ENCODE data around the gene GTF3C5. TPM values are rescaled to one million over a fixed set of nuclear protein-coding genes. Genes with fewer than 3 reads are reported as not detected.

Gene GTF3C5
- total and polyA plus RNA-seq, 9 of the 15 experiments (the other 6 are each of a cell fraction or from before 2014, with no cell fraction given): 3.8 to 118 (median 83.7) TPM

DNA sequence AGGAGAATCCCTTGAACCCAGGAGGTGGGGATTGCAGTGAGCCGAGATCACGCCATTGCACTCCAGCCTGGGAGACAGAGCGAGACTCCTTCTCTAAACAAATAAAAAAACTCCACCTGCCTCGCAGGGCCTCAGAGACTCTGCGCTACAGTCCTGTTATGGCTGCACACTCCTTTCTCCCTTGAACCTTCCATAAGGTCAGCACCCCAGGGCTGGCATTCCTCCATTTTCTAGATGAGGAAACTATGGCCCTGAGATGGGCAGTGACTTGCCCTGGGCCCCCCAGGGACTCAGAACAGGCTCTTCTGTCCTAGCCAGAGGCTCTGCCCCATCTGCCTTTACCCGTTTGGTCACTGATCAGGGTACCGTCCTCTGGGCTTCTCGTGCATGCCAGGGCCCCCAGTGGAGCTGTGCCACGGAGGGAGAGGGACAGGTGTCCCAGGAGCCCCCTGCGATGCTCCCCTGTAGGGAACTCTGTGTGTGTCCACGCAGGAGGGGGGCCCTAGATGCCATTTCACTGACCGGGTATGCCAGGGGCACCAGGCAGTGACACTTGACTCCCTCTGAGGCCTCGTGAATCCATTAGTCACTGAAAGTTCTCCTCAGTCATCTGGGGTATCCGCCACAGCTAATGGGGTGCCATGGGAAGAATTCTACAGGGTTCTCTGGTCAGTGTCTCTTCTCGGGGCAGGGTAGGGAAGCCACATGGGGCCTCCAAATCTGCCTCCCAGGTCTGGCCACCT, 74.1 kb downstream of the GTF3C5 start:
- Histone ChIP-seq H3K27ac (ENCODE audit: extremely low read depth, low read depth, low read length) (no peak overlapping the region), H4K20me1 (replicated peaks; ENCODE audit: control insufficient read depth, insufficient read depth, low read length) (peaks cover 8% of the 10 kb centered on the region; the same call in 1 of the 2 replicates), H3K4me1 (replicated peaks in 1 of 2; ENCODE audit: control insufficient read depth in 2 of 2, insufficient read depth in 2 of 2, low read length in 2 of 2) (peaks cover 0 to 12% of the 10 kb centered on the region in 2 experiments; a peak in 2 of 5 replicates), H3K9me1 (ENCODE audit: control insufficient read depth, insufficient read depth, low read length) (peaks cover 3% of the 10 kb centered on the region), H3K79me2 (ENCODE audit: control insufficient read depth, insufficient read depth, low read length) (no peaks in the 10 kb centered on the region), H3K27me3 (ENCODE audit: control insufficient read depth in 2 of 2, insufficient read depth in 2 of 2, low read length in 2 of 2) (no peaks in the 10 kb centered on the region), H3K36me3 (ENCODE audit: control insufficient read depth, insufficient read depth, low read length) (peaks cover 96% of the 10 kb centered on the region; the same call in 2 of the 3 replicates), H3K9ac (ENCODE audit: insufficient read depth in 1 of 2, low read depth in 2 of 2, low read length in 2 of 2) (0 out of 4 replicates have a peak overlapping the region, but pooled peaks of 1 of the 2 experiments have one; percentile 20), H3K9me3 (replicated peaks; ENCODE audit: control insufficient read depth, insufficient read depth, low read depth, low read length) (no peaks in the 10 kb centered on the region), H3K4me2 (ENCODE audit: insufficient read depth, low read length) (no peak overlapping the region), H2AFZ (ENCODE audit: low read depth, low read length) (no peak overlapping the region), H3K4me3 (no peak overlapping the region)
- in situ Hi-C loops (cut with MboI) (loop anchor here (5.0 kb wide), 1 partner anchor 42 kb away; no protein-coding TSS in a partner anchor), intact Hi-C loops (cut with micrococcal nuclease) (no loop called here)
- ChIA-PET POLR2A (interaction anchor here (2.3 kb wide), 1 partner anchor 10 kb away, joined by 7 read pairs; no protein-coding TSS in a partner anchor), CTCF (ENCODE audit: low intra/inter-chr PET ratio) (interaction anchor here (3.0 to 3.7 kb wide), 2 partner anchors 39 to 42 kb away, joined by 26 read pairs; no protein-coding TSS in a partner anchor)
- BruUV-seq (replicated peaks): no TSS peak
- 95% methylated on average over 12 of the region's 15 CpGs for WGBS (ENCODE audit: insufficient coverage, low coverage, missing lambda C conversion rate)
- TF ChIP-seq NCOR1 (IDR thresholded peaks at IDR 0.05) (no peak), FOS (IDR thresholded peaks at IDR 0.05; ENCODE audit: extremely low read depth, insufficient read length) (no peak), TEAD1 (CRISPR knock-in tag; IDR thresholded peaks at IDR 0.05) (no peak), FOXP1 (CRISPR knock-in tag; IDR thresholded peaks at IDR 0.05) (no peak), ZNF282 (CRISPR knock-in tag; IDR thresholded peaks at IDR 0.05) (no peak), PCBP2 (IDR thresholded peaks at IDR 0.05; ENCODE audit: low read depth, low read length, poor library complexity, severe bottlenecking) (no peak), TAF15 (IDR thresholded peaks at IDR 0.05; ENCODE audit: low read depth, low read length) (no peak), SRSF3 (IDR thresholded peaks at IDR 0.05; ENCODE audit: insufficient read depth, low read length) (no peak), FIP1L1 (IDR thresholded peaks at IDR 0.05; ENCODE audit: low read depth, low read length, poor library complexity, severe bottlenecking) (no peak), ETV6 (IDR thresholded peaks at IDR 0.05; ENCODE audit: borderline replicate concordance in 1 of 2, low read depth in 2 of 2, low read length in 1 of 2) (no peak), ETV6 (CRISPR knock-in tag; IDR thresholded peaks at IDR 0.05; ENCODE audit: borderline replicate concordance) (no peak)
- TF ChIP-seq, protein P1, sequence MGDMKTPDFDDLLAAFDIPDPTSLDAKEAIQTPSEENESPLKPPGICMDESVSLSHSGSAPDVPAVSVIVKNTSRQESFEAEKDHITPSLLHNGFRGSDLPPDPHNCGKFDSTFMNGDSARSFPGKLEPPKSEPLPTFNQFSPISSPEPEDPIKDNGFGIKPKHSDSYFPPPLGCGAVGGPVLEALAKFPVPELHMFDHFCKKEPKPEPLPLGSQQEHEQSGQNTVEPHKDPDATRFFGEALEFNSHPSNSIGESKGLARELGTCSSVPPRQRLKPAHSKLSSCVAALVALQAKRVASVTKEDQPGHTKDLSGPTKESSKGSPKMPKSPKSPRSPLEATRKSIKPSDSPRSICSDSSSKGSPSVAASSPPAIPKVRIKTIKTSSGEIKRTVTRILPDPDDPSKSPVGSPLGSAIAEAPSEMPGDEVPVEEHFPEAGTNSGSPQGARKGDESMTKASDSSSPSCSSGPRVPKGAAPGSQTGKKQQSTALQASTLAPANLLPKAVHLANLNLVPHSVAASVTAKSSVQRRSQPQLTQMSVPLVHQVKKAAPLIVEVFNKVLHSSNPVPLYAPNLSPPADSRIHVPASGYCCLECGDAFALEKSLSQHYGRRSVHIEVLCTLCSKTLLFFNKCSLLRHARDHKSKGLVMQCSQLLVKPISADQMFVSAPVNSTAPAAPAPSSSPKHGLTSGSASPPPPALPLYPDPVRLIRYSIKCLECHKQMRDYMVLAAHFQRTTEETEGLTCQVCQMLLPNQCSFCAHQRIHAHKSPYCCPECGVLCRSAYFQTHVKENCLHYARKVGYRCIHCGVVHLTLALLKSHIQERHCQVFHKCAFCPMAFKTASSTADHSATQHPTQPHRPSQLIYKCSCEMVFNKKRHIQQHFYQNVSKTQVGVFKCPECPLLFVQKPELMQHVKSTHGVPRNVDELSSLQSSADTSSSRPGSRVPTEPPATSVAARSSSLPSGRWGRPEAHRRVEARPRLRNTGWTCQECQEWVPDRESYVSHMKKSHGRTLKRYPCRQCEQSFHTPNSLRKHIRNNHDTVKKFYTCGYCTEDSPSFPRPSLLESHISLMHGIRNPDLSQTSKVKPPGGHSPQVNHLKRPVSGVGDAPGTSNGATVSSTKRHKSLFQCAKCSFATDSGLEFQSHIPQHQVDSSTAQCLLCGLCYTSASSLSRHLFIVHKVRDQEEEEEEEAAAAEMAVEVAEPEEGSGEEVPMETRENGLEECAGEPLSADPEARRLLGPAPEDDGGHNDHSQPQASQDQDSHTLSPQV (IDR thresholded peaks at IDR 0.05): no peak
- ATAC-seq (no peak), DNase-seq (ENCODE audit: extremely low read depth in 1 of 4, low spot score in 3 of 4) (no peak), FAIRE-seq (no peak)
